Type B pancreatic cell (in vitro differentiated cells): ENCODE results near the gene MED12L. TPM values are rescaled to one million over a fixed set of nuclear protein-coding genes. Genes with fewer than 3 reads are reported as not detected.

ENCODE experiments used
- DNase-seq: peaks from one replicate; pipeline ENCODE4 v3.0.0; 2021; ENCODE audit warnings: mixed read lengths; ENCODE audit not compliant: unreplicated experiment; ENCODE audit errors: extremely low spot score
- H3K27ac Mint-ChIP-seq: 2 replicates; pipeline ENCODE4 v1.8.0; 2021; ENCODE audit warnings: mild to moderate bottlenecking, mixed read lengths
- H3K27me3 Mint-ChIP-seq: 2 replicates; pipeline ENCODE4 v1.8.0; 2021; ENCODE audit warnings: mixed read lengths
- H3K36me3 Mint-ChIP-seq: 2 replicates; pipeline ENCODE4 v1.8.0; 2021; ENCODE audit warnings: mixed read lengths
- H3K4me1 Mint-ChIP-seq: one replicate; pipeline ENCODE4 v1.8.0; 2021; ENCODE audit warnings: mixed read lengths; ENCODE audit not compliant: unreplicated experiment
- H3K4me3 Mint-ChIP-seq: 2 replicates; pipeline ENCODE4 v1.8.0; 2021; ENCODE audit warnings: mild to moderate bottlenecking, mixed read lengths
- H3K9me3 Mint-ChIP-seq: 2 replicates; pipeline ENCODE4 v1.8.0; 2021; ENCODE audit warnings: mixed read lengths
- CTCF ChIP-seq: fragments of 200-600 bp; sonication (generic); conservative IDR thresholded peaks from 2 replicates; pipeline ENCODE4 v1.5.0; 2021; ENCODE audit warnings: antibody characterized with exemption, mild to moderate bottlenecking
- total RNA-seq: library from RNA; stranded (reverse); gene quantifications from 2 replicates; pipeline ENCODE4 v1.2.1, GENCODE V29; 2021; ENCODE audit warnings: low replicate concordance

Gene MED12L
- total RNA-seq, 1 donor from 2014 or later, result 6.4 TPM

GRCh38 chr3:151377768-151378385 lies 292.4 kb downstream of the MED12L start:
- DNase-seq, result no peak
- H3K4me1 Mint-ChIP-seq, result no peaks in the 10 kb centered on the region
- no peak overlapping the region for H3K4me3 Mint-ChIP-seq
- H3K27ac Mint-ChIP-seq, result no peak overlapping the region
- H3K27me3 Mint-ChIP-seq, result no peaks in the 10 kb centered on the region
- no peaks in the 10 kb centered on the region for H3K36me3 Mint-ChIP-seq
- no peaks in the 10 kb centered on the region for H3K9me3 Mint-ChIP-seq
- no peak for TF ChIP-seq CTCF

GRCh38 chr3:151379083-151379734 lies 293.7 kb downstream of the MED12L start:
- no peak overlapping the region for H3K4me3 Mint-ChIP-seq
- H3K27ac Mint-ChIP-seq, result no peak overlapping the region
- H3K27me3 Mint-ChIP-seq, result no peaks in the 10 kb centered on the region
- no peaks in the 10 kb centered on the region for H3K36me3 Mint-ChIP-seq
- H3K9me3 Mint-ChIP-seq, result no peaks in the 10 kb centered on the region
- peaks cover 4% of the 10 kb centered on the region for H3K4me1 Mint-ChIP-seq
- peak; percentile 80 for TF ChIP-seq CTCF
- no peak for DNase-seq

GRCh38 chr3:151382671-151383070 lies 297.2 kb downstream of the MED12L start:
- Mint-ChIP-seq H3K4me1 (peaks cover 16% of the 10 kb centered on the region), H3K36me3 (no peaks in the 10 kb centered on the region), H3K27me3 (no peaks in the 10 kb centered on the region), H3K9me3 (no peaks in the 10 kb centered on the region), H3K4me3 (no peak overlapping the region), H3K27ac (no peak overlapping the region)
- TF ChIP-seq CTCF, result no peak
- DNase-seq, result no peak

GRCh38 chr3:151383111-151383510 lies 297.6 kb downstream of the MED12L start:
- no peak for TF ChIP-seq CTCF
- H3K36me3 Mint-ChIP-seq, result no peaks in the 10 kb centered on the region
- H3K27ac Mint-ChIP-seq, result no peak overlapping the region
- DNase-seq, result no peak
- peaks cover 16% of the 10 kb centered on the region for H3K4me1 Mint-ChIP-seq
- H3K9me3 Mint-ChIP-seq, result no peaks in the 10 kb centered on the region
- no peak overlapping the region for H3K4me3 Mint-ChIP-seq
- H3K27me3 Mint-ChIP-seq, result no peaks in the 10 kb centered on the region

- Mint-ChIP-seq H3K27ac (no peak overlapping the region), H3K27me3 (no peaks in the 10 kb centered on the region), H3K36me3 (no peaks in the 10 kb centered on the region), H3K4me1 (peaks cover 16% of the 10 kb centered on the region), H3K9me3 (no peaks in the 10 kb centered on the region), H3K4me3 (no peak overlapping the region)
- no peak for DNase-seq
- TF ChIP-seq CTCF, result no peak
Observed at GRCh38 chr3:151383956-151384355, 298.5 kb downstream of the MED12L start.
